Coronary artery (tissue), 2 donors: ENCODE data around the gene KRTAP10-3.

Experiments
- DNase-seq: peaks from one replicate; pipeline ENCODE4 v3.0.0-alpha.2; 2017; ENCODE audit warnings: low spot score
- H3K27ac ChIP-seq, 2 donors: fragments of 200-600 bp; sonication (generic); one replicate each; pipeline ENCODE4 v1.5.1; 2016 to 2019
- H3K4me3 ChIP-seq: fragments of 200-600 bp; sonication (generic); 2 replicates; pipeline ENCODE4 v1.5.1; 2016; ENCODE audit warnings: mild to moderate bottlenecking, moderate library complexity
- TF ChIP-seq, protein P1 (sequence below): fragments of 200-600 bp; sonication (generic); IDR thresholded peaks from one replicate; pipeline ENCODE4 v1.5.1; 2019; ENCODE audit warnings: antibody characterized with exemption

KRTAP10-3 gene

DNA sequence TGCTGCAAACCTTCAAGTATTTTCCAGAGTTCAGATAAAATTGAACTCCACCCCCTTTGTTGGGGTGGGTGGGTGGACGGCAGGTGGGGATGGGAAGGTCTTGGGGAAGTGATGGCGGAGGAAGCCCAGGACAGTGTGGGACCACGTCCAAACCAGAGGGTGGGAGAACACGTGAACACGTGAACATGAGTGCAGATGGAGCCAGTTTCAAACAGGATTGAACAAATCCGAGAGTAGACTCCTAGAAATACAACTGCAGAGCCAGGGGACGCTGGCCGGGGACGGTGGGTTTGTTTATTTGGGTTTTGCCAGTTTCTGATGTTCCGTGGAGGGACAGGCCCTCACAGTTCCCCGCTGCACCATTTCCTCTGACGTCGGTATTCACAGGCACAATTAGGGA lies 10.2 kb downstream of the KRTAP10-3 start:
- DNase-seq: peak; percentile 63
- Histone ChIP-seq H3K4me3 (no peak overlapping the region), H3K27ac (no peak overlapping the region)
- TF ChIP-seq, protein P1, sequence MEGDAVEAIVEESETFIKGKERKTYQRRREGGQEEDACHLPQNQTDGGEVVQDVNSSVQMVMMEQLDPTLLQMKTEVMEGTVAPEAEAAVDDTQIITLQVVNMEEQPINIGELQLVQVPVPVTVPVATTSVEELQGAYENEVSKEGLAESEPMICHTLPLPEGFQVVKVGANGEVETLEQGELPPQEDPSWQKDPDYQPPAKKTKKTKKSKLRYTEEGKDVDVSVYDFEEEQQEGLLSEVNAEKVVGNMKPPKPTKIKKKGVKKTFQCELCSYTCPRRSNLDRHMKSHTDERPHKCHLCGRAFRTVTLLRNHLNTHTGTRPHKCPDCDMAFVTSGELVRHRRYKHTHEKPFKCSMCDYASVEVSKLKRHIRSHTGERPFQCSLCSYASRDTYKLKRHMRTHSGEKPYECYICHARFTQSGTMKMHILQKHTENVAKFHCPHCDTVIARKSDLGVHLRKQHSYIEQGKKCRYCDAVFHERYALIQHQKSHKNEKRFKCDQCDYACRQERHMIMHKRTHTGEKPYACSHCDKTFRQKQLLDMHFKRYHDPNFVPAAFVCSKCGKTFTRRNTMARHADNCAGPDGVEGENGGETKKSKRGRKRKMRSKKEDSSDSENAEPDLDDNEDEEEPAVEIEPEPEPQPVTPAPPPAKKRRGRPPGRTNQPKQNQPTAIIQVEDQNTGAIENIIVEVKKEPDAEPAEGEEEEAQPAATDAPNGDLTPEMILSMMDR: no peak

DNA sequence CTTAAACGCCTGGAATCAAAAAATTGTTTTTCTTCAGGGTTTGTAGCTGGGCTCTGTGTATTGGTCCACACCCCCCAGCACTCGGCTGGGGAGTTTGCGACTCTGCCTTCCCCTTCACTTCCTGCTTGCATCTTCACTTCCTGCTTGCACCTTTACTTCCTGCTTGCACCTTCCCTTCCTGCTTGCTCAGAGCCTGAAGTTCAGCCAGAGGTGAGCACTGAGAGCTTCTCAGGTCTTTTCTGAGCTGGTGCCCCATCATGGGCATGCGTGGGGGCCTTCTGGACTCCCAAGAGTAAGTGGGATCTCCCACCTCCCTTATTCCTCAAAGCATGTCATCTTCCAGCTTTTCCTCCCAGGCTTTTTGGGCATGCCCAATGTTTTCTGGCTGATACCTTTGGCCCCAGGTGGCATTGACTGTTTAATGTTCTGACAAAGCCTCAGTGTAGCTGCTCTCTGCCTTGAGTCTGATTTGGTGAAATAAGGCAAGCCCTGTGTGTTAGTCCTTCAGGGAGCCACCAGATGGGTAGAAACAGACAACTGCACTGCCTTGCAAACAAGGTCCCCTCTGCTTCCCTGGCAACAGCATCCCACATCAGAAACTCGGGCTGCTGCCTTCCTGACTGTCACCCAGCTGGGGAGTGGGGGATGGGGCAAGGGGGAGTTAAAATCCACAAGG lies 10.8 kb downstream of the KRTAP10-3 start:
- H3K27ac ChIP-seq: no peak overlapping the region

DNA sequence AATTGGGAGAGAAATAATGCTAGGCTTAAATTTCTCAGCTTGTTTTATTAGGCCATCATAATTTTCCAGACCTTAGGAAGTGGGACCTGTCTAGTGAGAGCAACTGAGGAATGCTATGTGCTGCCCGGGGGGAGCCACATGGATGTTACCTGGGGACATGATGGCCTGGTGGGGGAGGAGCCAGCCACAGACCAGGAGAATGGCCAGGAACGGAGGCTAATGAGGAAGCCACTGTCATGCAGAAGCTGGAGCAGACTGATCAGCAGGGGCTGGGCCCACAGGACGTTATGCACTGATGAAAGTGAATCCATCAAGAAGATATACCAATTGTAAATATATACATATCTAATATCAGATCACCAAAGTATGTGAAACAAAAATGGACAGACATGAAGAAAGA lies 14.0 kb downstream of the KRTAP10-3 start:
- H3K27ac ChIP-seq: no peak overlapping the region
- TF ChIP-seq, protein P1: no peak
- no peak overlapping the region for H3K4me3 ChIP-seq
- DNase-seq: peak; percentile 54

More for the DNA sequence above, 10.8 kb downstream of the KRTAP10-3 start:
- TF ChIP-seq, protein P1: no peak
- no peak overlapping the region for H3K4me3 ChIP-seq
- DNase-seq: peak; percentile 56

DNA sequence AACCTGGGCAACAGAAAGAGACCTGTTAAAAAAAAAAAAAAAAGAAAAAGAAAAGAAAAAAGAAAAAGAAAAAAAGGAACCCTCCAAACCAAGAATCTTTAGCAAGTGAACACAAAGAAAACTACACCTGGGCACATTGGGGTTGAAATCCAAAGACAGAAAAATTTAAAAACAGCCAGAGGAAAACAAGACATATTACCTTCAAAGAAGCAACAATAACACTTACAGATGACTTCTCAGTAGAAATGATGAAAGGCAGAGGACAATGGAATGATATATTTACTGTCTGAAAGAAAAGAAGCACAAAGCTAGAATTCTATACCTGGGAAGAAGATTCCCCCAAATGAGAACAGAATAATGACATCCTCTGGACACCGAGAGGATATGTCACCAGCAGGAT lies 15.9 kb downstream of the KRTAP10-3 start:
- TF ChIP-seq, protein P1: no peak
- Histone ChIP-seq H3K4me3 (no peak overlapping the region), H3K27ac (no peak overlapping the region)
- DNase-seq: no peak

DNA sequence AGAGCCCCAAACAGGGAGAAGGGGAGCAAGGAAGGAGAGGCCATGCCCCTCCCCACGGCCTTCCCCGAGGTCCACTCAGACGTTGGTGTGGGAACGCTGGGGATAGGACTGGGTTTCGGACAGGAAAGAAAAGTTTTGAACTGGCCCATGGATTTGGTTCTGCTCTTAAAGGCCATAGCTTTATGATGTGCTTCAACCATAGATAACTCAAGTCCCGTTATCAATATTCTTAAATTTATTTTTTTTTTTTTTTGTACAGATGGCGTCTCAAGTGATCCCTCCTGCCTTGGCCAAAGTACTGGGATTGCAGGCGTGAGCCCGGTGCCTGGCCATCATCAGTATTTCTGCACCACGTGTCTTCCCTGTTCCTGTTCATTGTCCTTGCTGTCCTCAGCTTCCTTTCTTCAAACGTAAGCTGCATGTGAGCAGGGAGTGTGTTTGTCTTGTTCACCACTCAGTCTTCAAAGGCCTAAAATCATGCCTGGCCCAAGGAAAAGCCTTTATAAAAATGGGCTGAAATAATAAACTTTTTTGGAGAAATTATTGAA lies 17.8 kb downstream of the KRTAP10-3 start:
- peak; percentile 29 for DNase-seq
- no peak overlapping the region for H3K4me3 ChIP-seq
- no peak overlapping the region for H3K27ac ChIP-seq
- TF ChIP-seq, protein P1: no peak

DNA sequence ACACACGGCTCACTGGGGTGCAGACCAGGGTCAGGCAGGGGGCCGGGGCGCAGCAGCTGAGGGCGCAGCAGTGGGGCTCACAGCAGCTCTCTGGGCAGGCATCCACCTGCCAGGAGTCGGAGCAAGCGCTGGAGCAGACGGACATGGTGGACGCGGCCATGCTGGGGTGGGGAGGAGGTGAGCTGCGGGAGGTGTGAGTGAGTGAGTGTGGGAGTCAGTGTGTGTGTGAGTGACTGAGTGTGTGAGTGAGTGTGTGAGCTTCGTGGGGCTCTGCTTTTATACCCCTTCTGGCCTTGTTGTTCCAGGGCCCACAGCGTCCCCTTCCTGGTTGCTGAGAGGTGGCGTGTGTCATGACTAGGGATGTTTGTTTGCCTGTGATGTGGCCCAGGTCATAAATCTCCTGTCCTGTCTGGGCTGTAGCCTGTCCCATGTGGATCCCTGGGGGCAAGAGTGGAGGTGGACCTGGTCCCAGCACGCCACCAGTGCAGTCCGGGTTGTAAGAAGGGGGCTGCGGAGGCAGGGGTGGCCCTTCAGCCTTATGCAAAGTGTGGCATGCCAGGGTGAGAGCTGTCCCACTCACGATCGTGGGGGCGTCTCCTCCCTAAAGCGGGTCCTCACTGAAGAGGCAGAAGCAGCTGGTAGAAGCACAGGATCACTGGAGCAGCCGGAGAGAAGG lies 18.5 kb downstream of the KRTAP10-3 start, which contains the start of gene KRTAP10-1:
TSS of gene KRTAP10-1 (minus strand) at position 205 of the 676 bp plus-strand sequence. CDS start at position 160, 45 bp downstream.
- DNase-seq: peak; percentile 52

More for the DNA sequence above, 18.5 kb downstream of the KRTAP10-3 start, which contains the start of gene KRTAP10-1:
- H3K4me3 ChIP-seq: no peak within 1 kb of the TSS
- H3K27ac ChIP-seq: no peak within 1 kb of the TSS
- TF ChIP-seq, protein P1: no peak
